Natural killer cell (primary cell): Measurements from ENCODE around the gene ARHGEF4. TPM values are rescaled to one million over a fixed set of nuclear protein-coding genes. Genes with fewer than 3 reads are reported as not detected.

Source experiments
- ATAC-seq, 3 donors: fragments of 150-1000 bp in 2 of 3; fragments of 200-7000 bp in 1 of 3; cut with Tn5 transposase; 1 replicate in 1 of 3; 2 replicates in 2 of 3; pipeline ENCODE4 v1.10.0; 2021; ENCODE audit warnings: mild to moderate bottlenecking in 2 of 3, moderate library complexity in 2 of 3
- DNase-seq, 2 donors: peaks; one replicate each; pipeline versions ENCODE4 v3.0.0 to v3.0.0-alpha.2; 2013 to 2021; ENCODE audit warnings: mixed read lengths in 1 of 2
- H3K27ac ChIP-seq: one replicate; pipeline ENCODE4 v1.5.1; 2013; ENCODE audit warnings: mild to moderate bottlenecking, low read length
- H3K27me3 ChIP-seq: one replicate; pipeline ENCODE4 v1.6.1; 2013; ENCODE audit warnings: low read length; ENCODE audit not compliant: control insufficient read depth, insufficient read depth
- H3K36me3 ChIP-seq: one replicate; pipeline ENCODE4 v1.6.1; 2013; ENCODE audit warnings: low read length; ENCODE audit not compliant: control insufficient read depth, insufficient read depth
- H3K4me1 ChIP-seq: one replicate; pipeline ENCODE4 v1.6.1; 2013; ENCODE audit warnings: low read length; ENCODE audit not compliant: control insufficient read depth, insufficient read depth
- H3K4me3 ChIP-seq: one replicate; pipeline ENCODE4 v1.5.1; 2013; ENCODE audit warnings: low read length
- H3K9me3 ChIP-seq: one replicate; pipeline ENCODE4 v1.6.1; 2013; ENCODE audit warnings: low read length; ENCODE audit not compliant: control insufficient read depth, insufficient read depth
- H3K27ac Mint-ChIP-seq, 2 donors: one replicate each; pipeline ENCODE4 v1.8.0; 2022; ENCODE audit warnings: mild to moderate bottlenecking in 2 of 2, mixed read lengths in 2 of 2, moderate library complexity in 1 of 2
- H3K27me3 Mint-ChIP-seq, 2 donors: one replicate each; pipeline ENCODE4 v1.8.0; 2022; ENCODE audit warnings: low read depth in 2 of 2, mixed read lengths in 2 of 2
- H3K36me3 Mint-ChIP-seq: one replicate; pipeline ENCODE4 v1.8.0; 2022; ENCODE audit warnings: mixed read lengths
- H3K4me1 Mint-ChIP-seq, 2 donors: one replicate each; pipeline ENCODE4 v1.8.0; 2022; ENCODE audit warnings: mixed read lengths in 2 of 2
- H3K4me3 Mint-ChIP-seq: one replicate; pipeline ENCODE4 v1.8.0; 2022; ENCODE audit warnings: mild to moderate bottlenecking, moderate library complexity, mixed read lengths
- H3K9me3 Mint-ChIP-seq, 2 donors: one replicate each; pipeline ENCODE4 v1.8.0; 2022; ENCODE audit warnings: mixed read lengths in 2 of 2
- CTCF ChIP-seq: fragments of 200-600 bp; IDR thresholded peaks from one replicate; pipeline ENCODE4 v1.8.0; 2022; ENCODE audit warnings: antibody characterized with exemption
- WGBS: methylation state at CpG from one replicate; pipeline ENCODE4 v1.1.7; 2013; ENCODE audit warnings: missing lambda C conversion rate; ENCODE audit not compliant: insufficient coverage; 5-methylcytosine and 5-hydroxymethylcytosine counted together
- intact Hi-C: fragments of 100-400 bp; cut with micrococcal nuclease; formaldehyde crosslinking; loops from one replicate; pipeline ENCODE4 v1.14.2; 2022
- total RNA-seq, 4 donors: library from RNA; stranded (reverse); fragments of 120-200 nt in 1 of 4; gene quantifications; one replicate each; pipeline versions ENCODE4 v1.2.3 to v1.2.4, GENCODE V29; 2013 to 2022

Gene ARHGEF4
- total RNA-seq, 3 donors from 2014 or later (not counting 1 experiment from before 2014, with no cell fraction given): 0.11 TPM; not detected in 2

- Mint-ChIP-seq H3K4me3 (no peak overlapping the region), H3K36me3 (no peaks in the 10 kb centered on the region), H3K4me1 (no peaks in the 10 kb centered on the region), H3K27me3 (peaks cover 20 to 27% of the 10 kb centered on the region in 2 donors), H3K27ac (no peak overlapping the region), H3K9me3 (no peaks in the 10 kb centered on the region)
- DNase-seq (no peak), ATAC-seq (no peak)
- WGBS: 81% methylated on average over 6 of the region's 7 CpGs
- intact Hi-C loops: no loop called here
- Histone ChIP-seq H3K36me3 (no peaks in the 10 kb centered on the region), H3K27ac (no peak overlapping the region), H3K27me3 (peaks cover 6% of the 10 kb centered on the region), H3K4me3 (no peak overlapping the region), H3K4me1 (peaks cover 6% of the 10 kb centered on the region), H3K9me3 (no peaks in the 10 kb centered on the region)
- TF ChIP-seq CTCF: no peak
Measured at GRCh38 chr2:130835766-130836015, 1.0 kb upstream of the ARHGEF4 start.

- intact Hi-C loops: no loop called here
- Histone ChIP-seq H3K4me3 (no peak overlapping the region), H3K27me3 (peaks cover 6% of the 10 kb centered on the region), H3K36me3 (no peaks in the 10 kb centered on the region), H3K9me3 (no peaks in the 10 kb centered on the region), H3K4me1 (peaks cover 6% of the 10 kb centered on the region), H3K27ac (no peak overlapping the region)
- TF ChIP-seq CTCF: no peak
- H3K27me3 Mint-ChIP-seq: peaks cover 17 to 24% of the 10 kb centered on the region in 2 donors
- 7% methylated on average over 53 of the region's 53 CpGs for WGBS
- no peaks in the 10 kb centered on the region for H3K4me1 Mint-ChIP-seq
- no peak overlapping the region for H3K4me3 Mint-ChIP-seq
- DNase-seq (no peak), ATAC-seq (no peak)
- no peak overlapping the region for H3K27ac Mint-ChIP-seq
- no peaks in the 10 kb centered on the region for H3K36me3 Mint-ChIP-seq
- no peaks in the 10 kb centered on the region for H3K9me3 Mint-ChIP-seq
Measured at GRCh38 chr2:130837175-130837810, 579 bp downstream of the ARHGEF4 start.

GRCh38 chr2:130837811-130838565 lies 1.3 kb downstream of the ARHGEF4 start:
- Histone ChIP-seq H3K4me1 (peaks cover 6% of the 10 kb centered on the region), H3K36me3 (no peaks in the 10 kb centered on the region), H3K27ac (no peak overlapping the region), H3K27me3 (peaks cover 6% of the 10 kb centered on the region), H3K9me3 (no peaks in the 10 kb centered on the region), H3K4me3 (no peak overlapping the region)
- no peak for TF ChIP-seq CTCF
- ATAC-seq (no peak), DNase-seq (no peak)
- intact Hi-C loops: no loop called here
- Mint-ChIP-seq H3K4me1 (no peaks in the 10 kb centered on the region), H3K27ac (no peak overlapping the region), H3K9me3 (no peaks in the 10 kb centered on the region), H3K27me3 (peaks cover 16 to 22% of the 10 kb centered on the region in 2 donors), H3K36me3 (no peaks in the 10 kb centered on the region), H3K4me3 (no peak overlapping the region)
- 79% methylated on average over 28 of the region's 28 CpGs for WGBS
